ENCODE data around the gene MORN1. TPM values are rescaled to one million over a fixed set of nuclear protein-coding genes. Genes with fewer than 3 reads are reported as not detected.
A peak's percentile ranks its signal among the peaks of the same experiment; 100 is the strongest.

The MORN1 gene
- total RNA-seq, 1 donor from 2014 or later, result 5.5 TPM

DNA sequence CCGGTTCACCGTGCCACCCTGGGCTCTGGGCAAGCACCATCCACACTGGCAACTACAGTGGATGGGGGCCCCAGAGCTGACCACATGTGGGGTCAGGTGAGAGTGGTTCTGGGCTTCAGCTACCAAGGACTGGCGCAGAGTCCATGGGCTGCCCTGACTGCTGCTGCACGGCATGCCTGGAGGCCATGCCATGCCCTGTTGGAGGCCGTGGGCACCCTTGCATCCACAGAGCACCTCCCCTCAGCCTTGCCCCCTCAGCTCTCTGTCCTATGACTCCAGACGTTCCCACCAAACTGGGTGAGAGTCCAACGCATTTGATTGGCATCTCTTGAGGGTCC lies 15.5 kb downstream of the MORN1 start:
- FAIRE-seq (no peak), DNase-seq (ENCODE audit: low read depth) (no peak)
- Histone ChIP-seq H3K36me3 (ENCODE audit: control insufficient read depth, insufficient read depth, low read length) (no peaks in the 10 kb centered on the region), H3K27me3 (ENCODE audit: control insufficient read depth, insufficient read depth, low read length) (no peaks in the 10 kb centered on the region), H3K4me3 (ENCODE audit: low read depth, low read length) (no peak overlapping the region)
- TF ChIP-seq, protein P1, sequence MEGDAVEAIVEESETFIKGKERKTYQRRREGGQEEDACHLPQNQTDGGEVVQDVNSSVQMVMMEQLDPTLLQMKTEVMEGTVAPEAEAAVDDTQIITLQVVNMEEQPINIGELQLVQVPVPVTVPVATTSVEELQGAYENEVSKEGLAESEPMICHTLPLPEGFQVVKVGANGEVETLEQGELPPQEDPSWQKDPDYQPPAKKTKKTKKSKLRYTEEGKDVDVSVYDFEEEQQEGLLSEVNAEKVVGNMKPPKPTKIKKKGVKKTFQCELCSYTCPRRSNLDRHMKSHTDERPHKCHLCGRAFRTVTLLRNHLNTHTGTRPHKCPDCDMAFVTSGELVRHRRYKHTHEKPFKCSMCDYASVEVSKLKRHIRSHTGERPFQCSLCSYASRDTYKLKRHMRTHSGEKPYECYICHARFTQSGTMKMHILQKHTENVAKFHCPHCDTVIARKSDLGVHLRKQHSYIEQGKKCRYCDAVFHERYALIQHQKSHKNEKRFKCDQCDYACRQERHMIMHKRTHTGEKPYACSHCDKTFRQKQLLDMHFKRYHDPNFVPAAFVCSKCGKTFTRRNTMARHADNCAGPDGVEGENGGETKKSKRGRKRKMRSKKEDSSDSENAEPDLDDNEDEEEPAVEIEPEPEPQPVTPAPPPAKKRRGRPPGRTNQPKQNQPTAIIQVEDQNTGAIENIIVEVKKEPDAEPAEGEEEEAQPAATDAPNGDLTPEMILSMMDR (IDR thresholded peaks at IDR 0.05; ENCODE audit: insufficient read depth, low read length, severe bottlenecking), result no peak

DNA sequence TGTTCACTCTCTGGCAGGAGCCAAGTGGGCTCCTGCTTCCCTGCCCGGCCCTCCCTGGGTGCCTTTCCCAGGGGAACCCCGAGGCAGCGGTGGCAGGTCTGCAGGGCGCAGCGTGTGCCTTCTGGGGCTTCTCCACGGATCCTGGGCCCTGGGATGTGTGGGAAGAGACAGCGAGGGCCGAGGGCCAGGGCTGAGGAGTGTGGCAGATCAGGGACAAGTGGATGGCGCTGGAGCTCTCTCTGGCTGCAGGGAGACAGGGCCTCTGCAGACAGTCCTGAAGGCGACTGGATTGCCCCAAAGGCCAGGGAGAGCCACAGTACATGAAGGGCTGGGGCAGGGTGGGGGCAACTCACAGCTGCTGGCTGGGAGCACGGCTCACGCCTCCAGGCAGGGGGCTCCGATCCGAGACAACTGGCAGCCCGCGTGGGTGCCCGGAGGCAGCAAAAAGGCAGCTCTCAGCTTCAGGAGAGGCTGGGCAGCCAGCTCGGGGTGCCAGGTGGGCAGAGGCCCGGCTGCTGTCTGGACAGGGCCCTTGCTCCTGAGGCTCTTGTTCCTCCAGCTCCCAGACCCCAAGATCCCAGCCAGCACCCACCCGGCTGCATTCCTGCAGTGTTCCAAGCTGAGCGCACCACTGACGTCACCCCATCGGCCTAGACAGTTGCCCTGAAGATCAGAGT lies 16.0 kb downstream of the MORN1 start:
- H3K36me3 ChIP-seq (ENCODE audit: control insufficient read depth, insufficient read depth, low read length), result no peaks in the 10 kb centered on the region
- no peak for FAIRE-seq
- H3K4me3 ChIP-seq (ENCODE audit: low read depth, low read length), result no peak overlapping the region
- no peak for DNase-seq (ENCODE audit: low read depth)
- TF ChIP-seq, protein P1 (IDR thresholded peaks at IDR 0.05; ENCODE audit: insufficient read depth, low read length, severe bottlenecking), result no peak
- no peaks in the 10 kb centered on the region for H3K27me3 ChIP-seq (ENCODE audit: control insufficient read depth, insufficient read depth, low read length)

DNA sequence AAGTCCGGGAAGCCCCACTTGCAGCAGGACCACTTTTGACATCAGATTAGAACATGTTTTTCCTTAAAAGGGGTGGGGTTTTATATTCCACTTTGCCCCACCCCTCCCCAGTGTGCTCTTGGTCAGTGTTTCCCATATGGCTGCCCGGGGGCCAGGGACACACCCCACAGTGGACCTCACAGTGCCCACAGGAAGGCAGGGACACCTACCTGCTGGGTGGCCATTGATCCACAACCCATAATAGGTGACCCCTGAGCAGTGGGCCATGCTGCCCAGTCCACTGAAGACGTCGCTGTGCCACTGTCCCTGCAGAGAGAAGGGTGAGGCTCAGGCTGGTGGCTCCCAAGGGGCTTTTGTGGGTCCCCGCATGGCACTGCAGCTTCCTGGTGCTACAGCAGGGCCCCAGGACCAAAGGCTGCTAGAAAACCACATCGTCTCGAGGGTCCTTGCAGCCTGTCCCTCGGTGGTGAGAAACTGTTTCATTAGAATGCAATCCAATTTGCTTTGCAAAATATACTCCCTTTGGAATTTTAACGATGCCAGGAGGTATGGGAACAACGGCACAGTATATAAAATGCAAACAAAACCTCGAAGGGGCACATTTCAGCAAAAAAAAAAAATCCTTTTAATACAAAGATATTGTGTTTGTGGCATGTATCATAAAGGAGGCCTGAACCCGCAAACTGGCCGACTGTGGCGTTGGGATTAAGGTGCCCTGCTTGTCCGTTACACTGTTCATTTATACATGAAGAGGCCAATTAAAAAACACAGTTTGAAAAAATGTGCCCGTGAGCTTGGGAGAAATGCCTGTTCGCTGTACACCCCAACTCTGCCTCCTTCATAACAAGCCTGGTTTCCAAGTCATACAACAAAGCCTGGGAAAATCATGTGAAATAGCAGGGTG lies 16.9 kb downstream of the MORN1 start:
- TF ChIP-seq, protein P1 (IDR thresholded peaks at IDR 0.05; ENCODE audit: insufficient read depth, low read length, severe bottlenecking), result no peak
- Histone ChIP-seq H3K27me3 (ENCODE audit: control insufficient read depth, insufficient read depth, low read length) (no peaks in the 10 kb centered on the region), H3K4me3 (ENCODE audit: low read depth, low read length) (no peak overlapping the region), H3K36me3 (ENCODE audit: control insufficient read depth, insufficient read depth, low read length) (no peaks in the 10 kb centered on the region)
- DNase-seq (ENCODE audit: low read depth) (no peak), FAIRE-seq (no peak)

DNA sequence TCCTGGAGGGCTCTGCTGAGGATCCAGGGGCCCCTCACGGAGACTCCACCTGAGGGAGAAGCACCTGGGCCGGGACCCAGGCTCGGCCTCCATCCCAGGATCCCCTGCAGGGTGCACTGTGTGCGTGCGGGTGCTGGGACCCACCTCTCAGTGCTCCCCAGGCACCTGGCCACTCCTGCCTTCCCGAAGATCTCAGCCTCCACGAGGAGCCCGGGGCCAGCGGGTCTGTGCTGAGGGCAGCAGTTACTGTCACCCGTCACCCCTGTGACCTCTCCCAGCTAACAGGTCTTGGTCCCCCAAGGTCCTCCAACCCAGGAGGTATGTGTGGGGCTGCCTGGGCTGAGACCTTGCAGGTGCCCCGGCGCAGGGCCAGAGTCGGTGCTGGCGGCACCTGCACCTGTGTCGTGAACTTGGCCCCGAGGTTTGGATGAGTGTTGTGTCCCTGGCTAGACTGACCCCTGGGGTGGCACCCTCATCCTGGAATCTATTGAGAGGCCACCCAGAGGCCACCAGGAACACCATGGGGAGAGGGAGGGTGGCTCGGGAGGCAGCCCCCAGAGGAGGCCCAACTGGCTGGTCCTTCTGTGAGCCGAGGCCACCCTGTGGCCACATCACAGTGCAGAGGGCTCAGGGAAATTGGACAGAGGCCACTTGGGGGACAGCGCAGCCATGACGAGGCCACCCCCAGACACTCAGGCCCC lies 17.7 kb downstream of the MORN1 start:
- Histone ChIP-seq H3K36me3 (ENCODE audit: control insufficient read depth, insufficient read depth, low read length) (no peaks in the 10 kb centered on the region), H3K4me3 (ENCODE audit: low read depth, low read length) (no peak overlapping the region), H3K27me3 (ENCODE audit: control insufficient read depth, insufficient read depth, low read length) (no peaks in the 10 kb centered on the region)
- FAIRE-seq (no peak), DNase-seq (ENCODE audit: low read depth) (no peak)
- TF ChIP-seq, protein P1 (IDR thresholded peaks at IDR 0.05; ENCODE audit: insufficient read depth, low read length, severe bottlenecking), result no peak

DNA sequence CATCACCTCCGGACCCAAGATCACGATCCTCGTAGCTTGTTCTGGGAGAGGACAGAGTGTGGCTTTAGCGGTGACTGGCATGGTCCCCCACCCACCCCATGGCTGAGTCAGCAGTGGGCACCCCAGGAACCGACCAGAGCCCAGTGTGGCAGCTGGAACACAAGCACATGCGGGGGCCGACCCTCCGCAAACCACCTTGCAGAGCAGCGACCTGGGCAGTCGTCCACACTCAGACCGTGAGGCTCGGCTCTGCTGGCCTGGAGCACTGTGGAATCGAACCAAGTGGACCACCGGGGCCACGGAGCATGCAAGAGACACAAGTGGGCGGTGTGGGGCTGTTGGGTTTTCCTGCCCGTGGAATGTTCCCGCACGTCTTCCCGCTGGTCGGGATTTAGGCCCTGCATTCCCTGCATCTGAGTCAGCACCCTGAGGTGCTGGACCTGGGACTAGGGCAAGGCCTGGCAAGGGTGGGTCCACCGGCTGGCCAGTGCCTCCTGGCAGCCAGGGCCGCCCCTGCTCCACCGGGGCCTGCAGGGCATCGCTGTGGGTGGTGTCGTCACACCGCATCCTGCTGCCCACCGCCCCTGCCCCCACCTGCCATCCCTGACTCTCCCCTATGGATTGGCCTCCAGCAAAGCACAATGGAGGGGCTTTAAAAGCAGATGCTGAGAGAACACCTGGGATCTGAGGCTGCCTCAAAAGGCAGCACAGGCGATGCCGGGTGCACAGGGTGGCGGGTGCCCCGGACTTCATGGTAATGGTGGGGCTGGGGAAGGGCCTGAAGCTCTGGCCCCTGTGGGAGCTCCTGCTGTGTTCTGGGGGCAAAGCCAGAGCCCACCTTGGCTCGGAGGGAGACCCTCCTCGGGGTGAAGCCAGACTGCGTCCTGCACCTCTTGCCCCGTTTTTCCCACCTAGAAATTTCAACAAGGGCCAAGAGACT lies 18.5 kb downstream of the MORN1 start:
- peak; percentile 25 for DNase-seq (ENCODE audit: low read depth)
- no peak for FAIRE-seq
- TF ChIP-seq, protein P1 (IDR thresholded peaks at IDR 0.05; ENCODE audit: insufficient read depth, low read length, severe bottlenecking), result no peak
- Histone ChIP-seq H3K27me3 (ENCODE audit: control insufficient read depth, insufficient read depth, low read length) (no peaks in the 10 kb centered on the region), H3K36me3 (ENCODE audit: control insufficient read depth, insufficient read depth, low read length) (no peaks in the 10 kb centered on the region), H3K4me3 (ENCODE audit: low read depth, low read length) (no peak overlapping the region)

Data from bronchial epithelial cell (primary cell).